KBM-7 (cell line): Measurements from ENCODE around the gene ERG.

Experiments used
- DNase-seq: peaks from one replicate; pipeline ENCODE4 v3.0.0-alpha.2; 2015
- in situ Hi-C: fragments of 300-500 bp; cut with MboI; formaldehyde crosslinking; loops from 2 replicates; pipeline ENCODE4 v1.14.3; 2020; ENCODE audit warnings: low sequenced_read_pairs, low pct_unique_long_range_greater_than_20kb, mixed read lengths

Gene ERG

DNA sequence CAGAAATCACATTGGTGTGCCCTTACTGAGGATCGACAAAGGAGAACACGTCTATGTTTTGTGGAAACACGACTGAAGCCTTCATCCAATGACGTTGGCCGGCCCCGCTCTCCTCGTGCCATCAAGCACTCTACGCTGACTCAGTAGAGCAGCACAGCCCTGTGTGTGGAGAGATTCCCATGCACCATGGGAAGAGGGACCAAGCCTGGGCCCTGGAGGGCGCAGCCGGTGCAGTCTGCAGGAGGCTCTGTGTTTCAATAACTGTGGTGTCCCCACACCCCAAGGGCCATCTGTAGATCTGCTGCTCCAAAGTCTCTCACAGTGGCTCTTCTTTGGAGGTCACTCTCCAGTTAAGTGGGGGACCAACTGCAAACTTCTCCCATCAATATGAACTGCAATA lies 144.0 kb downstream of the ERG start:
- no peak for DNase-seq
- in situ Hi-C loops = no loop called here

DNA sequence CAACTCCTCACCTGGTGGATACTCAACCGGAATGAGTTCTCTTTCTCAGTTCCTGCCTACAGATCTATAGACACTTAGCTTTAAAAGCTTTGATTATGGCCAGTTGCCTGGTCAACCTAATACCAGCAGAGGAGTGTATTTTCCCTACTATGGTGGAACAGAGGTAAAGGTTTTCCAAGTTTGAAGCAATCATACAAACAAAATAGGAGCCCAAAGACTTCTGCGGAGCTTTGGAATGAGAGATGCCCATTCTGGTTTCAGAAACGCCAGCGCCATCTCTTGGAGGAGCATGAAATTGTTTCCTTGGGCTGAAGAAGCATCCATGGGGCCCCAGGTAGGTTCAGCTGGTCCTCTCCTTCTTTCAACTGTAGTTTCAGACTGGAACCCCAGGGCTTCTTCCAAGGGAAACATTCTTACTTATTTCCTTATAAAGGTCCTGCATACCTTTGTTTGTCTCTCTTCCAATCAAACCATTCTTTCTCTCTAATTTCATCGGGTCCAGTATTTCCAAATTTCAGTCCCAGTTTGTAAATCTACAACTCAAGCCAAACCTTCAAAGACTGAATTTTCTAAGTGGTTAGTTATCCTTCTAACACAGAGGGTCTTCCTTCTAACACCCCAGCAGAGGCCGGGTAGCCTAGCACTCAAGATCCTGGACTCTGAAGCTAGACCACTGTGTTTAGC lies 145.6 kb downstream of the ERG start:
- in situ Hi-C loops = no loop called here
- DNase-seq = peak; percentile 63

DNA sequence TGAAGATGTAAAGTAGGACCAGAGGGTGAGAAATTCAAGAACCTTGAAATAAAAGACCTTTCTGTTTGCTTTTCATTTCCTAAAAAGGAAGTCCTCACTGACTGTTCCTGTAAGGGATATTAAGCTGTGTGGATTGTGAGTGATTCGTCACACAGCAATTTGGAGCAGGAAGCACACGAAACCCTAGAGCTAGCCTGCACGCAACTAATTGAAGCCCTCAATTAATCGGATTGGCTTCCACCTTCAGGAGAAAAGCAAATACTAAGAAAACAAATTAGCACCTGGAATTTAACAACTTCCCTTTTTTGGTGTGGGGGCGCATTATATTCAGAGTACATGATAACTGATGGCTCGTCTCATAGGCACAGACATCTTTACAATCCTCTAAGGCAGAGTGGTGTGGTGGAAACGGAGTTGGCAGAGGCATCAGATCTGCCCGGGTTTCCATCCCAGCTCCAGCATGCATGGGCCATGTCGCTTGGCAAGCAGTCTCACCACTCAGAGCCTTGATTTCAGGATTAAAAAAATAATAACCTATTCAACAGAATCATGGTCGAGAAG lies 146.2 kb downstream of the ERG start:
- peak; percentile 58 for DNase-seq
- in situ Hi-C loops = no loop called here

DNA sequence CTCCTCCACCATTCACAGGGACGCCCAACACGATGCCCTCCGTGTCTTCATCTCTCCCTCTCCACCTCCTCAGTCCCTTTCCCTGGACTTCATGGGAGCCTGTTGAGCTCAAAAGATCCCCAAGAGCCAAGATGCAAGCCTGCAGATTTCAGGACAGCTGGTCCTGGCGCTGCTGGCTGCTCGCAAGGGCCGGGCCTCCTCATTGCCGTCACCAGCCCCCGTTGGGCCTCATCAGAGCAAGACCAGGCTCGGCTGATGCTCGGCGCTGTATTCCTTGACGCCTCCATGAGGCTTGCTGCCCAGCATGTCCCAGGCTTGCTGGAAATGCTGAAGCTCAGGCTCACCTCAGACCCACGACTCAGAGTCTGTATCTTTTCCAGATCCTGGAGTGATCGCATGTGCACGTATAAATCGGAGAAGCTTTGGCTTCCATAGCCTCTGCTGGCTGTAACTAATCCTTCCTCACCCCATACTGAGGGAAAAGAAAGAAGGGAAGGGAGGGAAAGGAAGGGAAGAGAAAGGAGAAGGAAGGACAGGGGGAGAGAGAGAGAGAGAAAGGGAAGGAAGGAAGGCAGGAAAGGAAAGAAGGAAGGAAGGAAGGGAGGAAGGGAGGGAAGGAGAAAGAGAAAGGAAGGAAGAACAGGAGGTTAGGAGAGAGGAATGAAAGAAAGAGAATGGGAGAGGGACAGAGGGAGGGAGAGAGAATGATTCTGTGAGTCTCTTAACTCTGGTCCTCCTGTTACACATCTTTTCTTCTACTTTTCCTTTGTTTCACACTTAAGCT lies 146.9 kb downstream of the ERG start:
- in situ Hi-C loops = no loop called here
- DNase-seq = no peak

DNA sequence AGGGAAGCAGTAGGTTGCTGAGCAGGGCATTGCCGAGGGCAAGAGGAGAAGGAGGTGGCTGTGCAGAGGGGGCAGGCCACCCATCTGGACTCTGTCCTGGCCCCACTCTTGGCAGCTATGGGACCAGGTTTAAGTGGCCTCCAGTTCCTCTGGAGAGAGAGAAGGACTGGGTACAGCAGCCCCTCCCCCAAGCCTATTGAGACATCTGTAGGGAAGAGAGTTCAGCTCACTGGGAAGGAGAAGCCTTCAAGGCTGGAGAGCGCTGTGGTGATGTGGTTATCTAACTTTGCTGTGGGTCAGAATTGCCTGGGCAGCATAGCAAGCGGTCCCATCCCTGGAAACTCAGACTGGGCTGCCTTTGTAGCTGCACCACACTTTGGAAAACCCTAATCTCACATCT lies 147.6 kb downstream of the ERG start:
- DNase-seq = no peak
- in situ Hi-C loops = no loop called here

DNA sequence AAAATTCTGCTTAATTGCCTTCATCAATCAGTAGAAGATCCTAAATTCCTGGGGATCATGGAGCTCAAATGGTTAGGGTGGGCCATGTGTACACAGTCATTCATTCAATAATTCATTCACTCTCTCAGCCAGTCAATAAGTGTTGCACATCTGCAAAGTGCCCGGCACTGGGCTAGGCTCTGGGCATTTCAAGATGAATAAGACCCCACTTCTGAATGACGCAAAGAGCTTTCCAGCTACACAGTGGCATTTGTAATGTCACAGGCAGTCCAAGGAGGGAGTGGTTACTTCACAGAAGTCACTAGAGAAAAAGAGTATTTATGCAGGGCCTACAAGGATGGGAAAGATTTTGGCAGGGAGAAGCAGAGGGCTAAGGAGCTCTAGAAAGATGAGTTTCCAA lies 148.3 kb downstream of the ERG start:
- in situ Hi-C loops = loop anchor here (25.0 kb wide), 1 partner anchor 188 kb away; no protein-coding TSS in a partner anchor

DNA sequence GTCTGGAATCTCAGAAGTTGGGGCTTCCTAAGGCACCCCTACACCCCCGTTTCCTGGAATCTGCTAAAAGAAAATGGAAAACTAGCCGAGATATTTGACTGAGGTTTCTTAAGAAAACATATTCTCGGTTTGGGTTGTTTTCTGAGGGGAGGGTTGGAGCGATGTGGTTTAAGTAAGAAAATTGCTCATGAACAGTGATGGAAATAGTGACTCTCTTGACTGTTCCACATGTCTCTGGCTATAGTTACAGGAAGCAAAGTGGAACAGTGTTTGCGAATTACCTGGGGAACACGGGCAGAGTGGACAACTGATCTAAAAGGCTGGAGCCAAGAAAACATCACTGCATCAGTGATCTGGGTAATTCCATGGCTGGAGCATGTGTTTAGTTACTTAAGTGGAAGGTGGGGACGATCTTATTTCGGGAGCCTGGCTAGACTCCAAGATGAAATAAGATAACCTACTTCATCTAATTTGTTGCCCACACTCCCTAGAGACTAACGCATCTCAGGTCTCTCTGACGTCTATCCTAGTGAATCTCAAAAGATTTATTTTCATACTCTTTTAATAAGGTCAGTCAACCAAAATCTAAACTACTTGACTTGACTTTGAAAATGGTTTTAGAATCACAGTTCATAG lies 149.0 kb downstream of the ERG start:
- in situ Hi-C loops = loop anchor here (25.0 kb wide), 1 partner anchor 187 kb away; no protein-coding TSS in a partner anchor
- DNase-seq = no peak

More for the DNA sequence above, 148.3 kb downstream of the ERG start:
- DNase-seq = no peak

DNA sequence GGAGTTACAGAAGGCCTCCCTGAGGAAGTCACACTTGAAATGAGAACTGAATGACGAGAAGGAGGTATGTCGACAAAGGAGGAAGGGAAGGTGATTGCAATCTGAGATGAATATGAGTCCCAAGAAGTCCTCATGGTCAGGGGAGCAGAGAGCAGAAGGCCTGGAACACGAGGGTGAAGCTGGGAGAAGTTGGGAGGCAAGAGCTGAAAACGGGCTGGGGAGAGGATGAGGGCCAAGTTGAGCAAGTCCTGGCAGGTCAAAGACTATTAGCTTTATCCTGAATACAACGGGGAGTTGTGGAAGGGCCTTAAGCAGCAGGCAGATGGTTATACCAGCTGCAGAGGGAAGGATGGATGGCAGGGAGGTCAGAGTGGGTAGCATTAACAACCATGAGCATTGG lies 152.0 kb downstream of the ERG start:
- in situ Hi-C loops = loop anchor here (25.0 kb wide), 1 partner anchor 184 kb away; no protein-coding TSS in a partner anchor
- DNase-seq = no peak

DNA sequence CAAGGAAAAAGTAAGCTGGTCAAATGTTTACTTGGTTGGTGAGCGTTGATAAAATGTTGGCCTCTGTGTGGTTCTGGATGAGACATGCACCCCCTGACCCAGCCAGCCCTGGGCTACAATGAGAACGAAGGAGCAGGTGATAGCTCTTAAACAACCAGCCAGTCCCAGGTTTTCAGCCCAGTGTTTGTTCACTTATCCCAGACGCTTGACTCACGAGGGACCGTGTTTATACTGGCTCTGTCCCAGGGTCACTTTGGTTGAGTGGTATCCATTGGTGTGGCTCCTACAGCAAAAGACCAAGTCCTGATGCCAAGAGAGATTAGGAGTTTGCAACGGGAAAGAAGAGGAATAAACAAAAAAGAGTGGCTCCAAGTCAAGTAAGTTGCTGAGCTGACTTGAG lies 154.6 kb downstream of the ERG start:
- in situ Hi-C loops = loop anchor here (25.0 kb wide), 1 partner anchor 181 kb away; no protein-coding TSS in a partner anchor
- DNase-seq = no peak

DNA sequence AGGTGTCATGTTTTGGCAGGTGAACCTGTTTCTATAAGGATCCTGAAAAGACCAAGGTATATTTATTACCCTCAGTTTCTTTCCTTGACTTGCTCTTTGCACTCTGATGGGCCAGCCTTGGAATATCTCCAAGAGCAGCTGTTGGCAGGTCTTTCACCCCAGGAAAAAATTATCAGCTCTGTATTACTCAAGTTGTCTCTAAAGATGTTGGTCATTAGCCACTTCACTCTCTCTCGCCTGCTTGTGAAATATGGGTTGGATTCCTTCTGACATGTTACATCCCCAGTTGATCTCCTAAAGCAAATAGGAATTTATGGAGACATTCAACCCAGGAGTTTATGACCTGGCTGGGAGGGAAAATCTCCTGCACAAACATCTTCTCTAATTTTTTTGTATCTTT lies 155.5 kb downstream of the ERG start:
- DNase-seq = no peak
- in situ Hi-C loops = loop anchor here (25.0 kb wide), 1 partner anchor 180 kb away; no protein-coding TSS in a partner anchor

DNA sequence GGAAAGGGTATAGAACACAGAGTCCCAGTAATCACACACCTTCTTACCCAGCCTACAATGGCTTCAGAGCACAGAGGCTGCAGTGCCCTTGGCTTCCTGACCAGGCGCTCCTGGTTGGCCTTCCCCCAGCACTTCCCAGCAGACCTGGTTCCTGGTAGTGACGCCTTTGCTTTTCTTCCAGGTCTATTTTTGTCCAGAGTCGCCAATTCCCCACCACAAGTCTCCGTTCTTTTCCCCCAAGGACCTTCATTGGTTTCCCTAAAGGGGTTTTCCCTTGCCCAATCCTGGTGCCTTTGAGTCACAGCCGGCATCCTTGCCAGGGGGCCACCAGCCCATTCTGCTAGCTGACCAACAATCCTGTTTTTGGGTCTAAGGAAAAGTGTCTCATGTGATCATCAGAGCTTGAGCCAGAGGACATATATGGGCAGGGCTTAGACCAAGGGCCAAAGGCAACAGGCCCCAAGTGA lies 156.7 kb downstream of the ERG start:
- in situ Hi-C loops = loop anchor here (25.0 kb wide), 1 partner anchor 179 kb away; no protein-coding TSS in a partner anchor
- DNase-seq = no peak

DNA sequence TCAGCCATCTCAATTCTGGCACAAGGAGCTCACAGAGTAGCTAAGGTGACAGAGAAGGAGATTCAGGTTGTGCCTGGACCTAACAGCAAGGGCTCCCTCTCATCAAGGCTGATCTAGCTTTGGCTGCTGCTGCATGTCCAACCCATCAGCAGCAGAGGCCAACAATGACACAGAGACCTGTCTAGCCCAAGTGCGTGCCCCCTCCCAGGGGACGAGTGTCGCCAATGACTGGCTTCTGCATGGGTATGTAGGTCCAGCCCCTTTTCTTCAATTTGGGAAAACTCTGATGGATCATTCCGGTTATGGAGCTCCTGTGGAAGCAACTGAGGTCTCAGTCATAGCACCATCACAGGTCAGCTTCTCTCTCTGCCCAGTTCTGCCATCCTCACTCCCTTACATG lies 158.1 kb downstream of the ERG start:
- in situ Hi-C loops = loop anchor here (25.0 kb wide), 1 partner anchor 178 kb away; no protein-coding TSS in a partner anchor
- DNase-seq = no peak

DNA sequence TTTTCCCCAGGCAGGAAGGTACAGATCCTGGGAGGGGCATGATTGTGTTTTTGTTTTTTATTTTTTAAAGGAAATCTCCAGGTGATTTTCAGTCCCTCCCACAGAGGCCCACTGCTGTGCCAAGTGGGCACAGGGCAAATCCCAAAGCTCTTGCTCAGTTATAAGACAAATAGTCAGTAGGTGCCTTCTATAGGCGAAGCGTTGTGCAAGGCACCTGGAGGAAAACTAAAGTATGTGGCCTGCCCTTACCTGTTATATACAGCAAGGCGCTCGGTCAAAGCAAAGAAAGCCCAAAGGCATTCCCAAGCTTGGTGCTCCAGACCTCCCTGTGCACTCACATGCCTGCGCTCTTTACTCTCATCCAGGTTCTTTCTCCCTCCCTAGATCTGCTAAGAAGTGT lies 160.5 kb downstream of the ERG start:
- no peak for DNase-seq
- in situ Hi-C loops = loop anchor here (25.0 kb wide), 1 partner anchor 175 kb away; no protein-coding TSS in a partner anchor

DNA sequence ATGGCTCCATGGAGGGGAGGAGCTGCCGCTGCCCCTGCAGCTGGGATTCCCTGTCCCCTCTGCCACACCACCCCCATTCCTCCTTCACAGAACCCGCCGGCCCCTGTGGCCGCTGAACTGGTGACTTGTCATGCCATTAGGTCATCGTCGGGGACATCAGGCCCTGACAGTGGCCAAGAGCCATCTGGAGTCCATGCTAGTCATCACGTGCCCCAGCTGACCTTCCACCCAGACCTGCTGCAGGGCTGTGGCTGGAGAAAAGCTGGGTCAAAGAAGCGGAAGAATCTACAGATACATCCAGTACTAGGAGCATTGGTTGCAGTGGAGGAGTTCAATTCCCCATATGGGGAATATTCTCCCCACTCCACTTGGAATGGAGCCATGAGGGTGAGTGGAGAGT lies 163.4 kb downstream of the ERG start:
- in situ Hi-C loops = loop anchor here (25.0 kb wide), 1 partner anchor 173 kb away; no protein-coding TSS in a partner anchor

DNA sequence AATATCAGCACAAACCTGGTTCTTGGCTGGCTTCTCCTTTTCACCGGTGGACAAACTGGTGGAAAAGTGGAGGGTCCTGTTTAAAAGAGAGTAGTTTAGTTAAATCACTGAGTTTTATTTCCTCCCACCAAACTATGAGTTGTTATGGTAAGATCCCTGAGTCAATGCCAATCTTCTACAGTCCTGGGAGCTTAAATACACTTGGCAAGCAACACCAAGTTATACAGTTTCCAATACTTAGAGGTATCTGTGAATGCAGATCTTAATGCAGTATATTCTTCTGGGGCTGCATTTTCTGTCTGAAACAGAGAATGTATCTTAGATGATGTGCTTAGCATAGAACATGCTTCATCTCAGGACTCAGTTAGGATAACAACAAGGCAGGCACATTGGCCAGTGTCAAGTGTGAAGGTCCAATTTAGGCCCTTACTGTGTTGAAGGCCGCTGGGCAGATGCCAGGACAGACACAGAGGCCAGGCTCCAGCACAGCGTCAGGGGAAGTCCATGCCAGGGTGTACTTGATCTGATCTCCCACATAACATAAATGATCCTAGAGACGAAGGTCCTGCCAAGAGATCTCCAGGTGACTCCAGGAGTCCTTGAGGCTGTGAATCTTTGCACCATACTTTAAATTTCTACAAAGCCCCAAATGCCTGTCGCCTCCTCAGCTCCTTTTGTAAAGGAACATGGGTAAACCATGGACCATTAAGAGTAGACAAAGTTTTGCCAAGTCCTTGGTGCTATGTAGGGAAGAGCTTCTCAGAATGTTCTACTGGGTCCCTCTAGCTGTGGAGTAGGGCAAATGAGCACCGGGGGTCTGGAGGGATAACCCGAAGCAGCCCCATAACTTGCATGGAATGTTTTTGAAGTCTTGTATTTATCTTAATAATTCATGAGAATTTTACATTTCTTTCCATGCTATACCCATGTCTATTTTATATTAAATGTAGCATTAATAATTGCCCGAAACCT lies 164.7 kb downstream of the ERG start:
- DNase-seq = no peak
- in situ Hi-C loops = loop anchor here (25.0 kb wide), 1 partner anchor 171 kb away; no protein-coding TSS in a partner anchor

More for the DNA sequence above, 163.4 kb downstream of the ERG start:
- no peak for DNase-seq

DNA sequence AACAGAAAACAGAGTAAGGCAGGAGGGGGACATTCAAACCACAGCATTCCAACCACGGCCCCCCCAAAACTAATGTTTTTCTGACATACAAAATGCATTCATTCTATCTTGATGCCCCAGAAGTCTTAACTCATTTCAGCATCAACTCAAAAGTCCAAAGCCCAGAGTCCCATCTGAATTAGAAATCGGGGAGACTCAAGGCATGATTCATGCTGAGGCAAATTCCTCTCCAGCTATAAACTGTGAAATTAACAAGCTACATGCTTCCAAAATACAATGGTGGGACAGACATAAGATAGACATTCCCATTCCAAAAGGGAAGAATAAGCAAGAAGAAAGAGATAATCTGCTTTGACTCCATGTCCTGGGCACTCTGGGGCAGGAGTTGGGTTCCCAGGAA lies 167.6 kb downstream of the ERG start:
- no peak for DNase-seq
- in situ Hi-C loops = loop anchor here (25.0 kb wide), 1 partner anchor 168 kb away; no protein-coding TSS in a partner anchor
